Activated CD4-positive, CD25-positive, alpha-beta regulatory T cell treated with anti-CD3 and anti-CD28 coated beads, Interleukin-2, amount 50 U/mL, for 24 hours (primary cell): ENCODE data around the gene LRRC3C.
"Not testable (repeated sequence)": the region's sequence is repeated elsewhere in the genome, so short reads cannot be mapped to it uniquely, and the experiment has no call there.

Experiments used
- ATAC-seq, 2 donors: fragments of 150-1000 bp; cut with Tn5 transposase; one replicate each; pipeline ENCODE4 v1.10.0; 2021; ENCODE audit warnings: mild to moderate bottlenecking in 1 of 2, moderate library complexity in 1 of 2

The LRRC3C gene

GRCh38 chr17:39924691-39925055 lies 2.9 kb upstream of the LRRC3C start:
- ATAC-seq = no peak

- no peak for ATAC-seq
These were observed 2.0 kb upstream of the LRRC3C start for GRCh38 chr17:39925282-39926134.

GRCh38 chr17:39926135-39926587 lies 1.4 kb upstream of the LRRC3C start:
- peak in 1 of 2 donors; percentile 20 for ATAC-seq

- peak; percentile 46 to 49 for ATAC-seq
These were observed 888 bp upstream of the LRRC3C start for GRCh38 chr17:39926588-39927100.

GRCh38 chr17:39927929-39928857 lies 661 bp downstream of the LRRC3C start:
- ATAC-seq = no peak

GRCh38 chr17:39928858-39929645 lies 1.5 kb downstream of the LRRC3C start:
- peak; percentile 62 to 66 for ATAC-seq

GRCh38 chr17:39929646-39930407 lies 2.3 kb downstream of the LRRC3C start:
- ATAC-seq = no peak

- no peak for ATAC-seq
These were observed 6.4 kb downstream of the LRRC3C start for GRCh38 chr17:39933912-39934311.

- ATAC-seq = no peak
These were observed 6.8 kb downstream of the LRRC3C start for GRCh38 chr17:39934324-39934723.

- no peak for ATAC-seq
These were observed 8.4 kb downstream of the LRRC3C start for GRCh38 chr17:39935909-39936308.

GRCh38 chr17:39937447-39937846 lies 9.9 kb downstream of the LRRC3C start:
- ATAC-seq = no peak

GRCh38 chr17:39938140-39938869 lies 10.8 kb downstream of the LRRC3C start:
- no peak for ATAC-seq

- ATAC-seq = no peak
These were observed 11.6 kb downstream of the LRRC3C start for GRCh38 chr17:39939106-39939505.

- peak; percentile 99 for ATAC-seq
These were observed 12.3 kb downstream of the LRRC3C start for GRCh38 chr17:39939588-39940419.

GRCh38 chr17:39943702-39944392 lies 16.3 kb downstream of the LRRC3C start:
- ATAC-seq = no peak

GRCh38 chr17:39944393-39944711 lies 16.8 kb downstream of the LRRC3C start:
- no peak for ATAC-seq

GRCh38 chr17:39946551-39947330 lies 19.2 kb downstream of the LRRC3C start:
- ATAC-seq = no peak

- not testable (repeated sequence) for ATAC-seq
These were observed 20.9 kb downstream of the LRRC3C start for GRCh38 chr17:39948489-39948828.

GRCh38 chr17:39949028-39949427 lies 21.5 kb downstream of the LRRC3C start:
- no peak for ATAC-seq
